Activated effector memory CD4-positive, alpha-beta T cell treated with Interleukin-2 at 50 U/mL for 16 hours (primary cell): ENCODE measurements around the gene FAM171A2.
A peak's percentile ranks its signal among the peaks of the same experiment; 100 is the strongest.

Experiments used
- DNase-seq: peaks from one replicate; pipeline ENCODE4 v3.0.0-alpha.2; 2020

The FAM171A2 gene

DNA sequence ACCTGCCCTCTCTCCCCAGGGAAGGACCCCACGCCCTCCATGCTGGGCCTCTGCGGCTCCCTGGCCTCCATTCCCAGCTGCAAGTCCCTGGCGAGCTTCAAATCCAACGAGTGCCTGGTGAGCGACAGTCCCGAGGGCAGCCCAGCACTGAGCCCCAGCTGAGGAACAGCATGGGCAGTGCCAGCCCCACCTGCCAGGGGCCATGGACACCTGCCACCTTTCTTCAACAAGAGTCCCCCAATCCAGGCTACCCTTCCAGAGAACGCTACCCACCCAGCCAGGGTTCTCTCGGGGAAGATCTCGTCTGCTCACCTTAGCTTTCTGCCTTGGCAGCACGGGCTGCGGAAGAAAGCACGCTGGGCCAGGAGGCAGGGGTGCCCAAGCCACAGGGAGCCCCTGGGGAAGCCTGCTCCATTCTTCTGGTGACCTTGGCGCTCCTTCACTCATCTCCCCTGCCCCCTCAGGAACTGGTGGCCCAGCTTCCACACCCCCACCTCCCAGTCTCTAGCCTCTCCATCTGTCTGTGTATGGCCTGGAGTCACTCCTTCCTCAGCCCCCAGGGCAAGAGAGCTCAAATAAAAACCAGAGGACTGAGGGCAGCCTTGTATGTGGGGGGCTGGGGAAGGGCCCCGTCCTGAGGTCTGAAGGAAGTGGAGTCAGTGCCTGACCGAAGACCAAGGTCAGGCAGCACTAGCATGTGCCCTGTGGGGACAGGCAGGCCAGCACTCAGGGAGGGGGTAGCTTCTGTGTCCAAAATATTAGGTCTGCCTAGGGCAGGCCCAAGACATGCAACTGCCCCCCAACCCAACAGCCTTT lies 45.4 kb downstream of the FAM171A2 start:
- DNase-seq, result no peak

DNA sequence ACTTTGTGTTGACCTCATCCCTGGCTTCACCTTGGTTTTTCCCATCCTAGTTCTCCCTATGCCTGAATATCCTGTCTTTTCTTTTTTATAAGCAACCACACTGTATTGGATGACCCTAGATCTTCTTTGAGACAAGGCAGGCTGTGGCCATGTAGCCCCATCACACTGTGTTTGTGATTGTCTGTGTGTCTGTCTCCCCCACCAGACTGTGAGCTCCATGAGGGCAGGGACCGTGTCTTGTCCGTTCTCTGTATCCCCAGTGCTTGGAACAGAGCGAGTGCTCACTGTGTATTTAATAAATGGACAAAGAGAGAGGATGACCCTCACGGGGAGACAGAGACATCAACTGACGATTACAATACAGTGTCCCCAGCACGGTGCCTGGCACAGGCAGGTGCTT lies 46.1 kb downstream of the FAM171A2 start:
- no peak for DNase-seq

DNA sequence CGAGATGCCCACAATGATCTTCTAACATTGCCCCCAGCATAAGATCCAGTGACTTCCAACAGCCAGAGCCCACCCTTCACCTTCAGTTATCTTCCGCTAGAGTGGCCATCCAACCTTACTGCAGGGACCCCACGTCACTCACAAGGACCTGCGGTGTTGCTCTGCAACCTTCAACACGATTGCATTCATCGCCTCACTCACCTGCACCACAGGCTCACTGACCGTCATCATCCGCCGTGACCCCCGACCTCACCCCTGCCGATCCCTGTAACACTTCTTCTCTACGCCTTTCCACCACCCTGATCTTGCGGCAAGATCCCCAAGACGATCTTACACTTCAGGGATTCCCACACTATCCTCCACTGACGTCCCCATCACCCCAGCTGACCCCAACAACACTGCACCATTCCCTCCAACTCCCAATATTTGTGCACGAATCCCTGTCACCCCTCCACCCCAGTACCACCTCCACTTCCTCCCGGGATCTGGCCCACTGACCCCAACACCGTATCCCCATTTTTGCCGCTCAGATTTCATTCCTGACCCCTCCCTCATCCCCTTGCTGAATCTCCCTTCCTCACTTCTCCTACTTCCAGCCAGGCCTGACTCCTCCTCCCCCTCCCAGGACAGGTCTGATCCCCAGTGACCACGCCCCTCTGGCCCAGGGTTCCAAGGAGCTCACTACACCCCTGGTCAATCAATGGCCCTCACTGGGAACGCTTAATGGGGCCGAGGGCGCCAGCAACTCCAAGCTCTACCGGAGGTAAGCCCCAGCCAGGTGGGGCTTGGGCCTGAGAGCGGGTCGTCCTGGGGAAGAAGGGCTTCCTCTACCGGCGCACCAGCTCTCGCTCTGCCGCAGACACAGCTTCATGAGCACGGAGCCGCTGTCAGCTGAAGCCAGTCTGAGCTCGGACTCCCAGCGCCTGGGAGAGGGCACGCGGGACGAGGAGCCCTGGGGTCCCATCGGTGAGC lies 47.6 kb downstream of the FAM171A2 start:
- DNase-seq, result no peak

DNA sequence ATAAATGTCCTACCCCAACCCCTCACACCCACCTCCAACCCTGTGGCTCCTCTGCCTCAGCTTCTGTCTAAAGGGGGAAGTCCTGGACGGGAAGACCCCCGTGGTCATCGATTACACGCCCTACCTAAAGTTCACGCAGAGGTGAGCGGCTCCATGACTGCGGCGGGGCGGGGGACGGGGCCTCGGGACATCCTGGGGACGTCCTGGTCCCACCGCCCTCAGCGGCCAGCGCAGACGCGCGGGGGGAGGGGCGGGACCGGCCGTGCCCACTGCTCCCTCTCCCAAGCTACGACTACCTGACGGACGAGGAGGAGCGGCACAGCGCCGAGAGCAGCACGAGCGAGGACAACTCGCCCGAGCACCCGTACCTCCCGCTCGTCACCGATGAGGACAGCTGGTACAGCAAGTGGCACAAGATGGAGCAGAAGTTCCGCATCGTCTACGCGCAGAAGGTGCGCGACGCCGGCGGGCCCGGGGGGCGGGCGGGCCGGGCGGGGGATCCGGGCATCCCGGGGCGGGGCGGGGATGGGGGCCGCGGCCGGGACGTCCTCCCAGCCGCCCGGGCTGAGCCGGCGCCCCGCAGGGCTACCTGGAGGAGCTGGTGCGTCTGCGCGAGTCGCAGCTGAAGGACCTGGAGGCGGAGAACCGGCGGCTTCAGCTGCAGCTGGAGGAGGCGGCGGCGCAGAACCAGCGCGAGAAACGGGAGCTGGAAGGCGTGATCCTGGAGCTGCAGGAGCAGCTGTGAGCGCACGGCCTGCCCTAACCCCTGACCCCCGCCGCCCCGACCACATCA lies 48.6 kb downstream of the FAM171A2 start:
- no peak for DNase-seq

DNA sequence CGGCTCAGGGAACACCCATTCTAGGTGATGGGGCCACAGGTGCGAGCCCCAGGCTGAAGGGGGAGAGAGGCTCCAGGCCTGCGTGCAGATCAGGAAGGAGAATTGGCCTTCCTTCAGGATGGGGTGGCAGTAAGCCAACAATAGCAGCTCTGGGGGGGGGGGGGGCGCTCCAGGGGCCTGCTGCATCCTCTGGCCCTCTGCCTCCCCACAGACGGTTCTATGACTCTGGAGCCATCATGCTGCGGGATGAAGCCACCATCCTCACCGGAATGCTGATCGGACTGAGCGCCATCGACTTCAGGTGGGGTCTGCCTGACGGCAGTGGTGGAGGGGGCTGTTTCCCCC lies 49.2 kb downstream of the FAM171A2 start:
- no peak for DNase-seq

DNA sequence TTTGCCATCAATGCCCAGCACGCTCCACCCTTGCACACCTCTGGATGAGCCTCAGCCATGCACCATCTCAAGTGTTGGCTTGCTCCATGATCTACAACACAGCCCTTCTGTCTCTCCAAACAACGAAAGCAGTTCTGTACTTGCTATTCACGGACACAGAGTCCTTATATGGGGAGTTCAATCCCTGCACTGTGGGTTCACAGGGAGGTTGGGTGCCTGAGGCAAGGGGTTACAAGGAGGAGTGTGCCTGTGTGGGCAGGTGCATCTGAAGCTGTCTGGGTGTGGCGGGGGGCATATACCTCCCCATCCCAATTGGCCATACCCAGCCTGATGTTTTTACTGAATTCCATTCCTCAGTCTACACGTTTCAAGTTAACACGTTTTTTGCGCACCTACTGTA lies 49.6 kb downstream of the FAM171A2 start:
- DNase-seq, result no peak

DNA sequence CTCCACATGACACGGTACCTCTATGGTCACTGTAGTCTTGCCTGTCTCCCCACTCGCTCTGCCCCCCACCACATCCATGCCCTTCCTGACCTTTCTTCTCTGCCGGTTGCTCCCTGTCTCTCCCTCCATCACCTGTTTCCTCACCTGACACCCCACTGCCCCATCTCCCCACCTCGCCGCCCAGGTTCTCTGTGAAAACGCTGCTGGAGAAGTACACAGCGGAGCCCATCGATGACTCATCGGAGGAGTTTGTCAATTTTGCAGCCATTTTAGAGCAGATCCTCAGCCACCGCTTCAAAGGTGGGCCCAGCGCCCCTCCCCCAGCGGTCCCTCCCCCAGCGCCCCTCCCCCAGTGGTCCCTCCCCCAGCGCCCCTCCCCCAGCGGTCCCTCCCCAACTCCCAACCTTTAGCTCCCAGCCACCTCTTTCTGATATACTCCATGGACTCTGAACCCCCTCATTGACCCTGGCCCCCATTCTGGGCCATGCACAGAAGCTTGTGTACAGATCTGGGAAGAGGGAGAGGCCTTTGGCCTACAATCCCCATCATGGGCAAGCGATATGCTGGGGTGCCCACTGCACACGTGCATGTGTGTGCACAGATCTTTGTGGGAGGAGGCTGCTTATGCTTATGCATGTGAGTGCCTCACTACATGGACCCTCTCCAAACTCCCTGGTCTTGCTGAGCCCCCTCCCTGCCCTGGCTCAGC lies 51.1 kb downstream of the FAM171A2 start:
- no peak for DNase-seq

DNA sequence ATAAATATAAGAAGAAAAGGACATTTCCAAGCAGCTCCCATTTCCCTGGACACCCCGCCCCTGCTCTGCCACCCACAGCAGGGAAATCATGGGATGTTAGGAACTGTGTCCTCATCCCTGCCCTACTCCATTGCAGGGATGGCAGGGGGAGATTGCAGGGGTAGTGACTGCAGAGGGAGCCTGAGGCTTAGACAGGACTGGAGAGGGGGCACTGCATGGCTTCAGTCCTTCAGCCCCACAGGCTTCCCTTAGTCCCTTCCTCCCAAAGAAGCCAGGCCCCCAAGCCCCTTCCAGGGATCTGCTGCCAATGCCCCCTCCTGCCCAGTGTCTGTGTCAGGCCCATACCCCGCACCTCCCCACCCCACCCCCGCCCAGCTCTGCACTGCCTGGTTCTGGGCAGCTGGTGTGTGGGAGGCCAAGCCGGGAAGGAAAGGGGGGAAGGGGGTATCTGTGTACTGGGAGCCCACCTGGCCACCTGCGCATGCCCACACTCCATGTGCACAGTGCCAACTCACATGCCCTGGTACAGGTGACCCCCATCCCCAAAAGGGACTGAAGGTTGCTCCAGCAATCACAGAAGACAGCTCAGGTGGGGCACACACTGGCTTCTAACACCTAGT lies 52.0 kb downstream of the FAM171A2 start:
- no peak for DNase-seq

DNA sequence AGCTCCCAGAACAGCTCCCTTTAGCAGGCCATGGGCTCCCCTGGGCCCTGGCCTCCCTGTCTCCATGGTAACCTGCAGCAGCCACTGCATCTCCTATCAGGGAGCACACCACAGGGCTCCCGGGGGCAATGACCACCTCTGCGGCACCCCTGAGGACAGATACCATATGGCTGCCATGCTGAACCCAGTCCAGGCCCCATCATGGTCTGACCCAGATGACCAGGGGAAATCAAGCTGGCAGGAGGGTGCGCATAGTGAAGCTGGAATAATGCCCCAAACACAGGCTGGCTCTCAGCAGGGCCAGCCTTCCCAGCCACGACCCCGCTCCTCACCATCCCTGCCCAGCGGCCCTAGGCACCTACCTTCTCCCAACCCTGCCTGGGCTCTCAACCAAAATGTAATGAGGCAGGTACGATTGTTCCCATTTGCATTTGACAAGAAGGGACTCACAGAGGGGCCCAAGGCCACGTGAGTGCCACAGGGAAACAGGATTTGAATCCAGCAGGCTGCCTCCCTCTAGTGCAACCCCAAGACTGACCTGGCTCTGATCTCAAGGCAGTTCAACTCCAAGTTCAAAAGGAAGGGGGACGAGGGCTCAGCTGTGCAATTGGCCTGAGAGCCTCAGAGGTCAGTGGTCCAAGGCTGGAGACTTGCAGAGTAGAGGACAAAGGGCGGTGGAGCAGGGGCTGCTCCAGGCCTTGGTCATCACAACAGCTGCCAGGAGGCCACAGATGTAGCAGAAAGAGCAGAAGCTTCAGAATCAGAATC lies 52.9 kb downstream of the FAM171A2 start:
- no peak for DNase-seq

DNA sequence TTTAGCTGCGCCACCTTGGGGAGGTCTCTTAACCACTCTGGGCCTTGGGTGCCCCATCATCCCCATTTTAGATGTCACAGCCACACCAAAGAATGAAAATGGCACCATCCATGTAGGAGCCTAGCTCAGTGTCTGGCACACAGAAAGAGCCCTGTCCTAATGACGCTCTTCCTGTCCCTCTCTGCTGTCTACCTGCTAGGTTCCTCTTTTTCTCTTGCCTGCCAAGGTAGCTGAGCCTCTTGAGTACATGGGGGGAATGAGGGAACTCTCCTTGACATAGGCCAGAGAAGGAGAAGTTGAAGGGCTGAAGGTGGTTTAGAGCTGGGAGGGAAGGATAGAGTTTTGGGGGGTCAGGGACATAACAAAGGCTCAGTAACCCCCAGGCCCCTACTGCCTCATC lies 53.5 kb downstream of the FAM171A2 start:
- no peak for DNase-seq

DNA sequence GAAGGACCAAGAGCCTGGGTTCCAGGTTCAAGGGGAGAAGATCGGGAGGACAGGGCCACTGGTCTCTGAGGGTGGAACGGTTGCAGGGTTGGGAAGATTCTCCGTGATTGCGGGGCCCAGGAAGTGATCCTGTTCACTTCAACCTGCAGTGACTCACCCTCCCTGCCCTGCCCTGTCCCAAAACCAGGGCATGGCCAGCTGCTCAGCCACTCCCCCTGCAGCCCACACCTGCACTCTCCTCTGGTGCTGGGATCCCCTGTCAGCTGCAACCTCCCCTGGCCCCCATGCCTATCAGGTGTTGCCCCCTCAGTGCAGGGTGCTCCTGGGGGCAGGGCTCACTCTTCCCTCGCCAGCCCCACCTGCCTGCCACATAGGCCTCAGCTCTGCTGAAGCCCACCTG lies 54.2 kb downstream of the FAM171A2 start:
- DNase-seq, result no peak

DNA sequence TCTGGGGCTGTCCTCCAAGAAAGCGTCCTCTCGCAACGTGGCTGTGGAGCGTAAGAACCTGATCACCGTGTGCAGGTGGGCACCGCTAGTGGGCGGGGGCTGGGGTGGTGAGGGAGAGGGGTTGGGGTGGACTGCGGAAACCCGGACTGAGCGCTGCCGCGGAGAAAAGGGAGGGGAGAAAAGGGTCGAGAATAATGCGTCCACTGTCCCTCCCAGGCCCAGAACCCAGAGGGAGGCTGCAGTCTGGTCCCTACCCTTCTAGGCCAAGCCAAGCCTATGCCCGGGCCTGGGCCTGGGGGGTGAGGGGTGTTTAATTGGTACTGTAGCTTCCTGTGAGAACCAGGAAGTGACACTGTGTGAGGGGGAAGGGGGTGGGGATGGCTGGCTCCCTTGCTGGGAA lies 54.8 kb downstream of the FAM171A2 start:
- no peak for DNase-seq

DNA sequence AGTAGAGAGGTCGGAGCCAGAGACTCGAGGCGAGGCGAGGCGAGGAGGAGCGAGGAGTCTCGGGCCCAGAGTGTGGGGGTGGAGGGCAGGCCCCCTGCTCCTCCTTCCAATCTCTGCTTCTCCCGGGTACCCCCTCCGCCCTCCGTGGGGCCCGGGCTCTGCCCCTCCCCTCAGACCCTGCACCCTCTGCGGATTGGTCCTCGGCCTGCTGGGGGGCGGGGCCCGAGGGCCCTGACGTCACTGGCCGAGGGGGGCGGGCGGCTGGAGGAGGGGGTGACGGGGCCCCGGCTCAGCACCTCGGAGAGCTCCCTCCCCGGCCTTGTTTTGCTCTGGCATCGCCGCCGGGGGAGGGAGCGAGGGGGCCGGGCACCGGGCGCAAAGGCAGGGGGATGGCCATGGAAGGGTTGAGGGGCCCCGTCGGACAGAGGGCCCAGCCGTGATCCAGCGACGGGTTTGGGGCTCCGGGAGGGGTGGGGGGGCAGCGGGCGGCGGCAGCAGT lies 55.3 kb downstream of the FAM171A2 start, which contains the start of gene RUNDC3A:
TSS of gene RUNDC3A (plus strand) at position 282 of the 499 bp plus-strand sequence. CDS start 232 bp downstream, outside the sequence.
- peak; percentile 74 for DNase-seq

DNA sequence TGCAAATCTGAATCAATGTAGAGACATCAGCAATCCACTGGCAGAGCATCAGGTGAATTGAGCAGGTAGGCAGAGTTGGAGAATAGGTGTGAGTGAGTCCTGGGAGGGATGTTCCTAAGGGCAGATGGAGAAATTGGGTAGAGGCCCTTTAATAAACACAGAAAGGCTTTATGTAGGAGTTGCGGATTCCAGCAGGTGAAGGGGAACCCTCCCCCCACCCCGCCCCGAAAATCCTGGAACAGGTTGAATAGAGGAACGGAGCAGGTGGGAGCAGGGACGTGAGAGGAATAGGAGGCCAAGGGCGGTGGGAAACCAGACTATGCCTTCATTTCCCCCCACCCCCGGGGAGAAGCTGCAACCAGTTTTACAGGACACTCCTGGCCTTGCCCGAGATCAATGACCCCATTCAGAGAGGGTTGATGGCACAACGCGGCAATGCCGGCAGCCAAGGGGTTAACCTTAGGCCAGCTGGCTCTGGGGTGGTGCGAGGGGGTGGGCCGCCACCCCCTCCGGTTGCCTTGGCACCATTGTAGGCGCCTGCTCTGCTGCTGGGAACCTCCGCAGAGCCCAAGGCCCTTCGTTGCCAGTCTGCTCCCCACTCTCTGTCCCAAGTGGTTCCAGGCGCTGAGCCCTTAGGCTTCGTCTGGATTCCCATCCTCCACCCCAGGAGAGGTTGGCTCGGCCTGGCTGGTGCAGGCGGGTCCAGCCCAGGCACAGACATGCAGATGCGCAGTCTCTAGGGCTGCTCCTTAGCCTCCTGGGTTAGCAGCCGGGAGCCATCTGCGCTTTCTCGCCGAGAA lies 56.1 kb downstream of the FAM171A2 start:
- no peak for DNase-seq

DNA sequence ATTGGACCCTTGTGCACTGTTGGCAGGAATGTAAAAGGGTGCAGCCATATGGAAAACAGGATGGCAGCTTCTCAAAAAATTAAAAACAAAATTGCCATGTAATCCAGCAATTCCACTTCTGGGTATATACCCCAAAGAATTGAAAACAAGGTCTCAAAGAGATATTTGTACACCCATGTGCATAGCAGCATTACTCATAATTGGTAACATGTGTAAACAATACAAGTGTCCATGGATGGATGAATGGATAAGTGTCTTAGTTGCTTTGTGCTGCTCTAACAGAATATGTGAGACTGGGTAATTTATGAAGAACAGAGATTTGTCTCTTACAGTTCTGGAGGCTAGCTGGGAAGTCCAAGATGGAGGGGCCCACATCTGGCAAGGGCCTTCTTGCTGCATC lies 59.0 kb downstream of the FAM171A2 start:
- no peak for DNase-seq
